Central memory CD8-positive, alpha-beta T cell (primary cell): ENCODE data around the gene PI4KA.
"Not testable (repeated sequence)": the region's sequence is repeated elsewhere in the genome, so short reads cannot be mapped to it uniquely, and the experiment has no call there.

Experiments
- ATAC-seq: fragments of 150-1000 bp; cut with Tn5 transposase; replicated peaks from 2 replicates; pipeline ENCODE4 v1.10.0; 2022; ENCODE audit warnings: mild to moderate bottlenecking, moderate FRiP score, moderate number of reproducible peaks; ENCODE audit not compliant: poor library complexity, severe bottlenecking; ENCODE audit errors: extremely low read depth
- DNase-seq, 2 donors: peaks; one replicate each; pipeline ENCODE4 v3.0.0; 2021; ENCODE audit warnings: low spot score in 2 of 2
- H3K27ac Mint-ChIP-seq: one replicate; pipeline ENCODE4 v1.8.0; 2022; ENCODE audit warnings: low read depth, mild to moderate bottlenecking, moderate library complexity, mixed read lengths
- H3K27me3 Mint-ChIP-seq: one replicate; pipeline ENCODE4 v1.8.0; 2022; ENCODE audit warnings: mixed read lengths
- H3K36me3 Mint-ChIP-seq: one replicate; pipeline ENCODE4 v1.8.0; 2022; ENCODE audit warnings: mild to moderate bottlenecking, moderate library complexity, mixed read lengths; ENCODE audit not compliant: insufficient read depth
- H3K4me1 Mint-ChIP-seq: one replicate; pipeline ENCODE4 v1.8.0; 2022; ENCODE audit warnings: mixed read lengths
- H3K4me3 Mint-ChIP-seq: one replicate; pipeline ENCODE4 v1.8.0; 2022; ENCODE audit warnings: mild to moderate bottlenecking, moderate library complexity, mixed read lengths
- H3K9me3 Mint-ChIP-seq: one replicate; pipeline ENCODE4 v1.8.0; 2022; ENCODE audit warnings: mixed read lengths

Gene PI4KA

DNA sequence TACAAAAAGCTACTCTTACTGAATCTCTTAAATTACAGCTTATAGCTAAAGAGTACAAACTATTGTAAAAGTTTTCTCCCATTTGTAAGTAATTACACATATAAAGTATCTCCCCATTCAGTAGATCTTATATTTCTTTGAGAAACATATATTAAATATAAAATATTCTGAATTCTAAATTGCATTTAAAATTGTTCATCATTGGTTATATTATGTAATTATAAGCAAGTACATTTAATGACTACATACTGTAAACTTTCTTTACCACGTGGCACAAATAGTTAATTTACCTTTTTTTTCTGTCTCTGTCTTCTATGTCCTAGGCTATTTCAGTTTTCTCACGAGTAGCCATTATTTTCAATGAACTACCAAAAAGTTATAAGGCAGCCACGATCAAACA is 185.9 kb downstream of the PI4KA start:
- H3K36me3 Mint-ChIP-seq = no peaks in the 10 kb centered on the region
- no peak overlapping the region for H3K27ac Mint-ChIP-seq
- ATAC-seq = no peak
- no peak for DNase-seq
- no peaks in the 10 kb centered on the region for H3K9me3 Mint-ChIP-seq
- no peak overlapping the region for H3K4me3 Mint-ChIP-seq
- H3K4me1 Mint-ChIP-seq = no peaks in the 10 kb centered on the region
- peaks cover 42% of the 10 kb centered on the region for H3K27me3 Mint-ChIP-seq

DNA sequence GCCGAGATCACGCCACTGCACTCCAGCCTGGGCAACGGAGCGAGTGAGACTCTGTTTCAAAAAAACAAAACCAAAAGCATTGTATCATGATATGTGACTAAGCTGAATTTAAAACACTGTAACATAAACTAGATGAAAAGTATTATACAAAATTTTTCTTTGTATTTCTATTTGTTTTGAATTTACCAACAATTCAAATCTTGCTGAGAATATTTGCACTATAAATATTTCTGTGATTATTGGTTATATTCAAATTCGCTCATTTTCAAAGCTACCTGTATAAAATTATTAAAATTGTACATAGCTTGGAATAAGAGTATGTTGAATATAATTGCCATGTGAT is 186.6 kb downstream of the PI4KA start:
- H3K4me1 Mint-ChIP-seq = no peaks in the 10 kb centered on the region
- no peak overlapping the region for H3K27ac Mint-ChIP-seq
- ATAC-seq = no peak
- DNase-seq = no peak
- peaks cover 35% of the 10 kb centered on the region for H3K27me3 Mint-ChIP-seq
- H3K4me3 Mint-ChIP-seq = no peak overlapping the region
- no peaks in the 10 kb centered on the region for H3K36me3 Mint-ChIP-seq
- no peaks in the 10 kb centered on the region for H3K9me3 Mint-ChIP-seq

DNA sequence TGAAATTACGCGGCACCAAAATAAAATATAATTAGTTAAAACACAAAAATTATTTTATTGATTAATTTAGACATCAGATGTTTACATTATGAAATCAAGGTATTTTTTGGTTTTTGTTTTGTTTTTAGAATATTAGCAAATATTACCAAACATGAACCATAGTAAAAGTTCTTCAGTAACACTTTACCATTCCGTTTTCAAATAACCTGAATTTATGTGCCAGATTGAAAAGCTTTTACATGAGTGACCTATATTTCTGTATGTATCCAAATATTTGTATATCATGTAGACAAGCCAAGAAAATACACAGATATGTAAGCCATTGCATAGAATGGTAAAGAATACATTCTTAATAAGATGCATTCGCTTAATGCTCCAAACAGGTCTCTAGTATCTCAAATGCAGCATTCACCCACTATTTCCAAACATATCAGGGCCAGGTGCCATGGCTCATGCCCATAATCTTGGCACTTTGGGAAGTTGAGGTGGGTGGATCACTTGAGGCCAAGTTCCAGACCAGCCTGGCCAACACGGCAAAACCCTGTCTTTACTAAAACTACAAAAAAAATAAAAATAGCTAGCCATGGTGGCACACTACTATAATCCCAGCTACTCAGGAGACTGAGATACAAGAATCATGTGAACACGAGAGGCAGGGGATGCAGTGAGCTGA is 187.1 kb downstream of the PI4KA start:
- no peaks in the 10 kb centered on the region for H3K4me1 Mint-ChIP-seq
- H3K9me3 Mint-ChIP-seq = no peaks in the 10 kb centered on the region
- H3K36me3 Mint-ChIP-seq = no peaks in the 10 kb centered on the region
- no peak for ATAC-seq
- no peak overlapping the region for H3K27ac Mint-ChIP-seq
- no peak overlapping the region for H3K4me3 Mint-ChIP-seq
- no peak for DNase-seq
- peaks cover 30% of the 10 kb centered on the region for H3K27me3 Mint-ChIP-seq

DNA sequence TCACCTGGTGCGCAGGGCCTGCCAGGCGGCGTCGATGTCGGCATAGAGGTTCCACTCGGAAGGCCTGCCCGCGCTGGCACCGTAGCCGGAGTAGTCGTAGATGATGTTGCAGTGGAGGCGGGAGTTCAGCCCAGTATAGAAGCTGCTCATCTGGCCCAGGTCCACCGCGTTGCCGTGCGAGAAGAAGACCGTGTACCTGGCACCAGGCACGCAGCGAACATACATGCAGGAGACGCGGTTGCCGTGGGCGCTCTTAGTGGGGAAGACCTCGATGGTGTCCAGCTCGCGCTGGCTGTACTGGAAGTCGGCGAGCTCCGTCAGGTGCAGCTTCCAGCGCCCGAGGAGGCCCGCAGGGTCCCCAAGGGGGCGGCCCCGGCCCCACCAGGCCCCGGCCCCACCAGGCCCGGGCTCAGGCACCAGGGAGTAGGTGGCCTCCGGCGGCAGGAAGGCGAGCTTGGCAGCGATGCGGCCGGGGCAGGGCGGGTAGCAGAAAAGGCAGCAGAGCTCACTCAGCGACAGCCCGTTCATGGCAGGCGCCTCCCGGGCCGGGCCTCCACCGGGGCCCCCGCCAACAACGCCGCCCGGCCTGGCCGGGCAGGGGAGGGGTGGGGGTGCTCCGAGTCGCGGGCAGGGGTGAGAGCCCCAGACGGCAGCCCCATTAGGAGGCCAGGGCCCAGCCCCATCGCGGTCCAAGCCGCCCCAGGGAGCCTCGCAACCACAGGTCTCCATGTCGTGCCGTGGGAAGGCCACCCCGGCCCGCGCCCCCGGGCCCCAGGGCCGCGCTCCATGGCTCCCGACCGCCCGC is 188.0 kb downstream of the PI4KA start:
- H3K27me3 Mint-ChIP-seq = peaks cover 21% of the 10 kb centered on the region
- H3K4me1 Mint-ChIP-seq, DNase-seq, ATAC-seq, H3K36me3 Mint-ChIP-seq, H3K4me3 Mint-ChIP-seq, H3K27ac Mint-ChIP-seq, H3K9me3 Mint-ChIP-seq: not testable (repeated sequence)

DNA sequence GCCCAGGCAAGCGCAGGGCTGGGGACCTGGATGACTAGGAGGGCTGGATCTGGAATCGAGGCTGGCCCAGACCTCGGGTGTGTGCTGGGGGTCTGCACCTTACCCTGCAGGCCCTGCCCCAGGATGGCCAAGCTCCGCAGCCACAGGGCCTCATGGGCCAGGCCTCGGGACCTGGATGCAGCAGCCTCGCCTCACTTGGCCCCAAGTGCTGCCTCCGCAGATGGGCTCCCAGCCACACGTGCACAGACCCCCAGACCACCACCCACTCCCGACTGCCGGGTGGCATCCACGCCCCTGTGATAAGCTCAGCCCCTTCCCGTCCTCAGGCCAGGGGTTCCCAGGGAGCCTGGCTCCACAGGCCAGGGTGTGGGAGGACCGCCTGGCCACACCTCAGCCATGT is 188.7 kb downstream of the PI4KA start:
- not testable (repeated sequence) for H3K9me3 Mint-ChIP-seq, H3K36me3 Mint-ChIP-seq, H3K4me1 Mint-ChIP-seq, H3K4me3 Mint-ChIP-seq, ATAC-seq, H3K27ac Mint-ChIP-seq, DNase-seq
- H3K27me3 Mint-ChIP-seq = peaks cover 13% of the 10 kb centered on the region

DNA sequence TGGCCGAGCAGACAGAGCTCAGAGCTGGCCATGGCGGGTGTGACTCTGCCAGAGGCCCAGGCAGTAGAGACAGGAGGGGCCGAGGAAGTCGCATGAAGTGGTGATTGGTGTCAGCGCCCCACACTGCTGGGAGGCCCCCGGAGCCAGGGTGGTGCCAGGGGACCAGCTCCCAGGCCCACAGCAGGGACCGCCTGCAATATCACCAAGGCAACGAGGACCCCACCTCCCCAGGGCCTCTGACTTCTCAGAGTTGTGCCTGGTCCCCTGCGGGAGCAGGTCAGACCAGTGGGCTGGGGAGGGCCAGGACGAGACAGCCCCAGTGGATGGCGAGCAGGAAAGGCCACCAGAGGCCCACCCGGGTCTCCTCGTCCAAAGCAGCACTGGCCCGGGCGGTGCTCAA is 189.1 kb downstream of the PI4KA start:
- DNase-seq, ATAC-seq, H3K4me1 Mint-ChIP-seq, H3K9me3 Mint-ChIP-seq, H3K36me3 Mint-ChIP-seq, H3K27ac Mint-ChIP-seq, H3K4me3 Mint-ChIP-seq: not testable (repeated sequence)
- peaks cover 14% of the 10 kb centered on the region for H3K27me3 Mint-ChIP-seq

DNA sequence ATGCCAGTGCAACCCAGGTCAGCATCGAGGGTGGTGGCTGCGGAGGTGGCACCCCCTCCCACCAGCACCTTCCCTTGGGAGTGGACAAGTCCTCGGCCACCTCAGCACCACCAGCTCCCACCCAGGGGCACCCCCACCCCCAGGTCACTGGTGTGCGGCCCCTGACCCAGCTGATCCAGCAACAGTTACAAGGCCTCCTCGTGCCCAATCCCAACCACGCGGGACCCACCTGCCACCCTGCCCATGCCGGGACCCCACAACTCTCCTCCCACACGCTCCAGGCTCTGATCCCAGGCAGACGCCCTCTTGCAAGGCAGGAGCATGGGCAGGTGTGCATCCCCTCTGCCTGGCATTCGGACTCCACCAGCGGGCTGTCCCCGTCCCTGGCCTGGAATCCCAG is 189.8 kb downstream of the PI4KA start:
- not testable (repeated sequence) for DNase-seq, H3K36me3 Mint-ChIP-seq, H3K4me3 Mint-ChIP-seq, ATAC-seq, H3K4me1 Mint-ChIP-seq, H3K9me3 Mint-ChIP-seq, H3K27ac Mint-ChIP-seq
- peaks cover 19% of the 10 kb centered on the region for H3K27me3 Mint-ChIP-seq

DNA sequence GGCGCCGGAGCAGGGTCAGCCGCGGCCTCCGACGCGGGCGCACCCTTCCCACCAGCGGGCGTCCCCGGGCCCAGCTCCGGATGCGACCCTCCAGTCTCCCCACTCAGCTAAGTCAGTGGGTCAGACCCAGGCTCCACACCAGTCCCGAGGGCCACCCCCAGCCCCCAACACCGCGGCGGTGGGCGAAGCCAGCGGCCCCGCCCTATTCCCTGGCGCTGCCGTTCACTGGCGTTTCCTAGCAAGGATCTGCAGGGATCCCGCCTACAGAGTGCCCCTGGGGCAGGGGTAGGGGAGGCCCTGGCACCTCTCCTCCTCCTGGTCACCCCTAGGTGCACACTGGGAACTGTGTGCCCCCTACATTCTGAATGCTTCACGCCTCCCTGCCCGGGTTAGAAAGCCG is 190.4 kb downstream of the PI4KA start:
- ATAC-seq, H3K4me1 Mint-ChIP-seq: not testable (repeated sequence)

DNA sequence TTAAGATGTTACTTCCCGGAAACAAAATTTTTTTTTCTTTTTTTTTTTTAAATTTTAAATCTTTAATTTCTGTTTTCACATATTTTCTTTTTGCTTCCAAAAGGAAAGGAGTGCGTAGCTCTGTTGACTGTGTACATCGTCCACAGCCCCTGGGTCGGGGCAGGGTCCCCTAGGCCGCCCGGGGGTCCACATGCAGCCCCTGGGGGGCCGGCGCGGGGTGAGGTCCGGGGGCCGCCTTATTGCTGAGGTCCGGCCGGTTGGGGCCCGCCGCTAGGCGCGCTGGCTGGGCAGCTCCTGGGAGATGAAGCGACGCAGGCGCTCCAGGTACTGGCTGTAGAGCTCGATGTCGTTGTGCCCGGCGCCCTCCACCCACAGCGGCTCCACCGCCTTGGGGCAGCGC is 191.1 kb downstream of the PI4KA start:
- not testable (repeated sequence) for H3K27ac Mint-ChIP-seq, DNase-seq, ATAC-seq, H3K9me3 Mint-ChIP-seq, H3K4me1 Mint-ChIP-seq, H3K4me3 Mint-ChIP-seq, H3K36me3 Mint-ChIP-seq
- H3K27me3 Mint-ChIP-seq = peaks cover 23% of the 10 kb centered on the region

More for the DNA sequence above, 190.4 kb downstream of the PI4KA start:
- not testable (repeated sequence) for H3K4me3 Mint-ChIP-seq, H3K9me3 Mint-ChIP-seq, H3K36me3 Mint-ChIP-seq, DNase-seq, H3K27ac Mint-ChIP-seq
- H3K27me3 Mint-ChIP-seq = peaks cover 19% of the 10 kb centered on the region

DNA sequence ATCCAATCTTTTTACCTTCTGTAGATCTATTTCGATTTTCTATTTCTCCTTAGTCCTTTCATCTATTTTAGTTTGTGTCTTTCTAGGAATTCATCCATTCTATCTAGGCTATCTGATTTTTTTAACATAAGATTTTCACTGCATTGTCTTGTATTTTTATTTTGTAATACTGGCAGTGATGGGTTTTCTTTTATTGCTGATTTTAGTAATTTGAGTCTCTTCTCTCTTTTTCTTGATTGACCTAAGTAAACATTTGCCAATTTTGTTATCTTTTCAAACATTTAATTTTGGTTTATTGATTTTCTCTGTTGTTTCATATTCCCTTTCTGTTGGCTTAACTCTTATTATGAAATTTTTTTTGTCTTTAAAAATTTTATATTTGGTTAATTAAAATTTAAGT is 192.1 kb downstream of the PI4KA start:
- H3K36me3 Mint-ChIP-seq = no peaks in the 10 kb centered on the region
- H3K9me3 Mint-ChIP-seq = peaks cover 9% of the 10 kb centered on the region
- H3K27me3 Mint-ChIP-seq = peaks cover 30% of the 10 kb centered on the region
- no peak overlapping the region for H3K27ac Mint-ChIP-seq
- ATAC-seq (no peak), DNase-seq (no peak)
- H3K4me3 Mint-ChIP-seq = no peak overlapping the region
- H3K4me1 Mint-ChIP-seq = no peaks in the 10 kb centered on the region

DNA sequence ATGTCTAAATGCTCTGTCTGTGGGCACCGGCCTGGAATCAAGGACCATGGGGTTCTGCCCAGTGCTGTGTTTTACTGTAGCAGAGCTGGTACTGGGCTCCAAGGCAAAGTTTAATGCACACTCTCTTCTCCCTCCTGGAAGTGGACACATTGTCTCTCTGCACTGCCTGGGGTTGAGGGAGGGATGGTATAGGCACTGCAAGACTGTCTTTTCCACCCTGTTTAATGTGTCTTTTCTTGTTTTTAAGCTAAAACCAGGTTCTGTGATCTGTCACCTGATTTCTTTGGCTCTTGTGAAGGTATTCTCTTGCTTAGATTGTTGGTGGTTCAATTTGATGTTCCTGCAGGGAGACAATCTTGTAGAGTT is 194.0 kb downstream of the PI4KA start:
- H3K36me3 Mint-ChIP-seq = no peaks in the 10 kb centered on the region
- no peaks in the 10 kb centered on the region for H3K4me1 Mint-ChIP-seq
- no peak overlapping the region for H3K27ac Mint-ChIP-seq
- H3K27me3 Mint-ChIP-seq = peaks cover 36% of the 10 kb centered on the region
- H3K9me3 Mint-ChIP-seq = peaks cover 9% of the 10 kb centered on the region
- DNase-seq (no peak), ATAC-seq (no peak)
- H3K4me3 Mint-ChIP-seq = no peak overlapping the region

DNA sequence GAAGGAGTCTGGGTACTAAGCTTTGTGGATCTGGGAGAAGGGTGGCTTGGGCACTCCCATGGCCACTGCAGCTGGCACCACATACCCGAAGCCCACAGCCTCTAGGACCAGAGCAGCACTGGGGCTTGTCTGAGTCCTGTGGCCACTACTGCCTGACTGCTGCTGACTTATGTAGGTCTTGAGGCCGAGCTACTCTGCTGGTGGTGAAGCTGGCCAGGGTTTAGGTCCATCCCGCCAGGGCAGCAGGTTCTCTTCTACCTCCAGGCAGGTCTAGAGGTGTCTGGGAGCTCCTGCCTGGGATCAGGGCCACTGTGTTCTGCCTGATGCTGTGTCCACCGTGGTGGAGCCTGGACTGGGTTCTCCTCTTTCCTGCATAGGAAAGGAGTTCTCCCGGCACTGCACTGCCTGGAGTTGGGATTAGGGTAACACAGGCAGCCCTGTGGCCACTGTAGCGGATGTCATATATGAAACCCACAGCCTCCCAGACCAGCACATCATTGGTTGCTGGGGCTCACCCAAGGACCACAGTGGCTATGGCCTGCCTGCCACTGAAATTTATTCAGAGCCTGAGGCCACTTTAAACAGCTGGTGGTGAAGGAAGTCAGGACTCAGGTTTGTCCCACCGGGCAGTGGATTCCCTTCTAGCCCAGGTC is 194.5 kb downstream of the PI4KA start:
- ATAC-seq (no peak), DNase-seq (no peak)
- no peak overlapping the region for H3K4me3 Mint-ChIP-seq
- no peaks in the 10 kb centered on the region for H3K4me1 Mint-ChIP-seq
- H3K27ac Mint-ChIP-seq = no peak overlapping the region
- peaks cover 36% of the 10 kb centered on the region for H3K27me3 Mint-ChIP-seq
- H3K36me3 Mint-ChIP-seq = no peaks in the 10 kb centered on the region
- H3K9me3 Mint-ChIP-seq = peaks cover 9% of the 10 kb centered on the region
